GM12872 (cell line): ENCODE results near the gene ZSCAN22.

ENCODE experiments used
- TF ChIP-seq, protein P1 (sequence below): IDR thresholded peaks from 3 replicates; pipeline ENCODE4 v1.5.1; 2011; ENCODE audit warnings: low read depth, mild to moderate bottlenecking, low read length, moderate library complexity; ENCODE audit not compliant: insufficient read depth

ZSCAN22 gene

DNA sequence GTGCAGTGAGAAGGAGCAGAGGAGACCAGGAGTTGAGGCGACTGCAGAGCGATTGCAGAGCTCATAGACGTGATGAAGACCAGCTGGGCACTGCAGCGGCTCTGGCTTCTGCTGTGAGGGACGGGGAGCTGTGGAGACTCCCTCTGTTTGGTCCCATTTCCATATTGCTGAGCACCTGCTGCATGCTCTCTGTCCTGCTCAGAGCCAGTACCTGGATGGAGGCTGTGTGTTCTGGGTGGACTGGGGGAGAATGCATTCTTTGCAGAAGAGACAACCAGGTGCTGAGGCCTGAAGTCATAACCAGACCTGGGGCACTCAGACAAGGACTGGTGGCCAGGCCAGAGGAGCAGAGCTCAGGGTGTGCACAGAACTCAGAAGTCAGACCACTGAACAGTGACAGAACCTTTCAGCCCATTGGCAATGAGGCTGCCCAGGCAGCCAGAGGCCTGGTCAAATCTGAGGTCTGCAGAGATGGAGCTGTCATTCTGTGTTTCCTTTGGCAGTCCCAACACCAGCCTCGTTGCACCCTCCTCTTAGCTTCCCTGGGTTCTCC lies 27.8 kb downstream of the ZSCAN22 start:
- TF ChIP-seq, protein P1, sequence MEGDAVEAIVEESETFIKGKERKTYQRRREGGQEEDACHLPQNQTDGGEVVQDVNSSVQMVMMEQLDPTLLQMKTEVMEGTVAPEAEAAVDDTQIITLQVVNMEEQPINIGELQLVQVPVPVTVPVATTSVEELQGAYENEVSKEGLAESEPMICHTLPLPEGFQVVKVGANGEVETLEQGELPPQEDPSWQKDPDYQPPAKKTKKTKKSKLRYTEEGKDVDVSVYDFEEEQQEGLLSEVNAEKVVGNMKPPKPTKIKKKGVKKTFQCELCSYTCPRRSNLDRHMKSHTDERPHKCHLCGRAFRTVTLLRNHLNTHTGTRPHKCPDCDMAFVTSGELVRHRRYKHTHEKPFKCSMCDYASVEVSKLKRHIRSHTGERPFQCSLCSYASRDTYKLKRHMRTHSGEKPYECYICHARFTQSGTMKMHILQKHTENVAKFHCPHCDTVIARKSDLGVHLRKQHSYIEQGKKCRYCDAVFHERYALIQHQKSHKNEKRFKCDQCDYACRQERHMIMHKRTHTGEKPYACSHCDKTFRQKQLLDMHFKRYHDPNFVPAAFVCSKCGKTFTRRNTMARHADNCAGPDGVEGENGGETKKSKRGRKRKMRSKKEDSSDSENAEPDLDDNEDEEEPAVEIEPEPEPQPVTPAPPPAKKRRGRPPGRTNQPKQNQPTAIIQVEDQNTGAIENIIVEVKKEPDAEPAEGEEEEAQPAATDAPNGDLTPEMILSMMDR, result no peak

DNA sequence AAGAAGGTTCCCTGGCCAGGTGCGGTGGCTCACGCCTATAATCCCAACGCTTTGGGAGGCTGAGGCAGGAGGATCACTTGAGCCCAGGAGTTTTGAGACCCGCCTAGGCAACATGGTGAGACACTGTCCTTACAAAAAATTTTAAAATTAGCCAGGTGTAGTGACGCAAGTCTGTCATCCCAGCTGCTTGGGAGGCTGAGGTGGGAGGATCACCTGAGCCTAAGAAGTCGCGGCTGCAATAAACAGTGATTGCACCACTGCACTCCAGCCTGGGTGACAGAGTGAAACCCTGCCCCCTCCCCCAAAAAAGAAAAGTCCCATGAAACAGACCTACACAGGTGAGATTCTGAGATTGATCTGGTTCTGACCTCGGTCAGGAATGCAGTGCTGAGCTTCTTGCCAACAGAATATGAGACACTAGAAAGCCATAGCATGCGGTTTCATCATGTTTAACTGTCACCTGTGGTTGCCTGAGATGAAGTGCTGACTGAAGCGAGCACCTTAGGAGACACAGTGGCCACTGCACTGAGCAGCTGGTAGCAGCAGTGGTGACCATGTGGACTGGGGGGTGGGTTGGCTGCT lies 28.5 kb downstream of the ZSCAN22 start:
- TF ChIP-seq, protein P1, result no peak

GRCh38 chr19:58355908-58356765 lies 29.3 kb downstream of the ZSCAN22 start:
- TF ChIP-seq, protein P1, result no peak

DNA sequence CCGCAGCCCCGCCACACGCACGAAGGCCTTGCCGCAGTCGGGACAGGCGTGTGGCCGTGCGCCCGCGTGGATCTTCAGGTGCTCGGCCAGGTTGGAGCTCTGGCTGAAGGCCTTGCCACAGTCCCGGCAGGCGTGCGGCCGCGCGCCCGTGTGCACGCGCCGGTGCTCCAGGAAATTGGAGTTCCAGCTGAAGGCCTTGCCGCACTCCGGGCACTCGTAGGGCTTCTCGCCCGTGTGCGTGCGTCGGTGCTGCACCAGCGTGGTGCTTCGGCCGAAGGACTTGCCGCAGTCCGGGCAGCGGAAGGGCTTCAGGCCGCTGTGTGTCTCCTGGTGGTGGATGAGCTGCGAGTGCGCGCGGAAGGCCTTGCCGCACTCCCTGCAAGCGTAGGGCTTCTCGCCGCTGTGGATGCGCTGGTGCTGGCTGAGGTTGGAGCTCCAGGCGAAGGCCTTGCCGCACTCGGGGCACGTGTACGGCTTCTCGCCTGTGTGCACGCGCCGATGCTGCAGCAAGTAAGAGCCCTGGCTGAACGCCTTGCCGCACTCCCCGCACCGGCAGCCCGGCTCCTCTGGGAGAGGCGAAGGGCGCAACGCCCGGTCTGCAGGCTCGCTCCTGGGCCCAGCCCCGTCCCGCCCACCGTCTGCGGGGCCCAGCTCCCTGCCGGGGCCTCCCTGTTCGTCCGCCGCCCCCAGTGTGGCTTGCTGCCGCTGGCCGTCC lies 30.1 kb downstream of the ZSCAN22 start:
- TF ChIP-seq, protein P1, result no peak

DNA sequence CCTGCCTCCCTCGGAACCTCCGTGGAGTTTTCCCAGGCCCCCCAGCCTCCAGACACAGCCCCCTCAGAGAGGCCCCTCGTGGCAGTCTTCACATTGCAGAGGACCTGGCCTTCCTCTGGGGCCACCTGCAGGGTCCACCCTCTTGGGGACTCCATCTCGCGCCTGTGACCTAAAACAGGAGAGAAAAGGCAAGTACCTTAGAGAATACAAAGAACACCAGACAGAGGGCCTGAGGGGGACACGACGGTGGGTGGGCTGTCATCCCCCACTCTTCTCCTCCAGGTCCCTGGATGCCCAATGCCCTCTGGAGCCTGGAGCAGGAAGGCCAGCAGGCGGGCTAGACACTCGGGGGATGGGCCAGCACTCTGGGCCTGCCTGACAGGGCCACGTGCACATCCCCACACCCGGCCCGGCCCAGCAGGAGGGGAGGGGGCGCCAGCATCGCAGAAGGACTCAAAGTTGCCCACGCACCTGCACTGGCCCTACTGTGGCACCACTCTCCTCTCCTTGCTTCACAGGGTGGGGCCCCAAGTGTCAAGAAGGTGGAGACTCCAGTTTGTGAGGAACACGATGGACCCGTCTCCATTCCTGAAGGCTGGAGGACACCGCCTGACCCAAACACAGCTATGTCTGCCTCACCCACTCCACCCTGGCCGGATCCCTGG lies 30.8 kb downstream of the ZSCAN22 start:
- TF ChIP-seq, protein P1, result no peak

GRCh38 chr19:58361900-58362271 lies 35.1 kb downstream of the ZSCAN22 start:
- TF ChIP-seq, protein P1, result no peak
